ENCODE results near the gene GNAL. TPM values are rescaled to one million over a fixed set of nuclear protein-coding genes. Genes with fewer than 3 reads are reported as not detected.

GNAL gene
- total RNA-seq, 4 donors from 2014 or later, result 22.8 to 30.4 (median 26.5) TPM

DNA sequence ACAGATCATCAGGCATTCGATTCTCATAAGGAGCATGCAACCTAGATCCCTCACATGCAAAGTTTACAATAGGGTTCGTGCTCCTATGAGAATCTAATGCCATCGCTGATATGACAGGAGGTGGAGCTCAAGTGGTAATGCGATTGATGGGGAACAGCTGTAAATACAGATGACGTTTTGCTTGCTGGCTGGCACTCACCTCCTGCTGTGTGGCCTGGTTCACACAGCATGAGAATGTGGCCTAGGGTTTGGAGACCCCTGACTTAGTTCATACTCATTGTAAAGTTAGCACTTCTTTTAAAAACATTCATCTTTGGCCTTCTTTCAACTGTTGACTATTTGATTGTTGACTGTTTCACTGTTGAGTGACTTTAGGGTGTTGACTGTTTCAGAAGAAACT lies 153.5 kb downstream of the GNAL start:
- TF ChIP-seq, protein P1, sequence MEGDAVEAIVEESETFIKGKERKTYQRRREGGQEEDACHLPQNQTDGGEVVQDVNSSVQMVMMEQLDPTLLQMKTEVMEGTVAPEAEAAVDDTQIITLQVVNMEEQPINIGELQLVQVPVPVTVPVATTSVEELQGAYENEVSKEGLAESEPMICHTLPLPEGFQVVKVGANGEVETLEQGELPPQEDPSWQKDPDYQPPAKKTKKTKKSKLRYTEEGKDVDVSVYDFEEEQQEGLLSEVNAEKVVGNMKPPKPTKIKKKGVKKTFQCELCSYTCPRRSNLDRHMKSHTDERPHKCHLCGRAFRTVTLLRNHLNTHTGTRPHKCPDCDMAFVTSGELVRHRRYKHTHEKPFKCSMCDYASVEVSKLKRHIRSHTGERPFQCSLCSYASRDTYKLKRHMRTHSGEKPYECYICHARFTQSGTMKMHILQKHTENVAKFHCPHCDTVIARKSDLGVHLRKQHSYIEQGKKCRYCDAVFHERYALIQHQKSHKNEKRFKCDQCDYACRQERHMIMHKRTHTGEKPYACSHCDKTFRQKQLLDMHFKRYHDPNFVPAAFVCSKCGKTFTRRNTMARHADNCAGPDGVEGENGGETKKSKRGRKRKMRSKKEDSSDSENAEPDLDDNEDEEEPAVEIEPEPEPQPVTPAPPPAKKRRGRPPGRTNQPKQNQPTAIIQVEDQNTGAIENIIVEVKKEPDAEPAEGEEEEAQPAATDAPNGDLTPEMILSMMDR (IDR thresholded peaks at IDR 0.05), result no peak
- TF ChIP-seq POLR2A (IDR thresholded peaks at IDR 0.05), result no peak
- intact Hi-C loops (cut with DNase I), result no loop called here
- Histone ChIP-seq H3K36me3 (no peaks in the 10 kb centered on the region), H3K4me3 (replicated peaks in 1 of 3) (no peak overlapping the region), H3K4me1 (no peaks in the 10 kb centered on the region), H3K27ac (no peak overlapping the region), H3K9me3 (no peaks in the 10 kb centered on the region), H3K27me3 (no peaks in the 10 kb centered on the region)
- 86 to 91% methylated on average over 5 of the region's 5 CpGs for WGBS, 2 donors
- no peak for DNase-seq

DNA sequence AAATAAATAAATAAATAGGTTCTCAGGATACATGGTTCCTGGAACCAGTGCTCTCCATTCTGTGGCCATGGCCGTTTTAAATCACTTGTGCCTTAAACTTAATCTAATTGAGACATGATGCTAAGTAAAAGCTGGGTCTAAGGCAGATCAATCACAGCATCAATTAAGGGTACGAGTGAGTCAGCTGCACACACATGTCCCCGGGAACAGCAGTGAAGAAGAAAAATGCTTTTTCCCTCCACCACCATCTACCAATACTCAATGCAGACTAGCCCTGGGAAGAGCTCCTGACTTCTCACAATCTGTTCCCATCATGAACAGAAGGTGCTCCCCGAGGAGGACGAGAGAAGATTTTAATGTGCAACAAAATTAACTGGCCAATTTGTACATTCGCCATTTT lies 155.4 kb downstream of the GNAL start:
- H3K4me3 ChIP-seq (replicated peaks in 1 of 3), result no peak overlapping the region
- H3K9me3 ChIP-seq, result no peaks in the 10 kb centered on the region
- TF ChIP-seq POLR2A (IDR thresholded peaks at IDR 0.05), result no peak
- TF ChIP-seq, protein P1 (IDR thresholded peaks at IDR 0.05), result no peak
- no peaks in the 10 kb centered on the region for H3K4me1 ChIP-seq
- intact Hi-C loops (cut with DNase I), result no loop called here
- H3K36me3 ChIP-seq, result no peaks in the 10 kb centered on the region
- H3K27ac ChIP-seq, result no peak overlapping the region
- WGBS, 2 donors, result 90 to 93% methylated on average over 6 of the region's 6 CpGs
- no peaks in the 10 kb centered on the region for H3K27me3 ChIP-seq
- no peak for DNase-seq

DNA sequence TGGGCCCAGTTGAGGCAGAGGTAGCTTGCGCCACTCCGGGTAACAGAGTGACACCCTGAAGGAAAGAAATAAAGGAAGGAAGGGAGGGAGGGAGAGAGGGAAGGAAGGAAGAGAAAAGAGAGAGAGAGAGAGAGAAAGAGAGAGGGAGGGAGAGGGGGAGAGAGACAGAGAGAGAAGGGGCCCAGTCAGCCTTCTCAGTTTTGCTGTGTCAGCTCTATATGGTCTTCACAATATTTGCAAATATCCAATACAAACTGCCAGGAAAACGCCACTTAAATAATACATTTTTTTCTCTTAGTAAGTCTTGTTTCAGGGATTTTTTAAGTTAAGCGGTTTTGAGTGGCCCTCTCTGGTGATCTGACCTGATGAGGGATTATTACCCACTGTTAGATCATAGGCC lies 156.6 kb downstream of the GNAL start:
- no peak for DNase-seq
- H3K4me1 ChIP-seq, result peaks cover 0 to 7% of the 10 kb centered on the region in 2 donors
- intact Hi-C loops (cut with DNase I), result no loop called here
- no peaks in the 10 kb centered on the region for H3K27me3 ChIP-seq
- TF ChIP-seq, protein P1 (IDR thresholded peaks at IDR 0.05), result no peak
- H3K27ac ChIP-seq, result no peak overlapping the region
- no peaks in the 10 kb centered on the region for H3K36me3 ChIP-seq
- H3K9me3 ChIP-seq, result no peaks in the 10 kb centered on the region
- no peak overlapping the region for H3K4me3 ChIP-seq (replicated peaks in 1 of 3)
- 90% methylated on average over 4 of the region's 4 CpGs for WGBS, 2 donors

GRCh38 chr18:11847811-11848210 lies 158.7 kb downstream of the GNAL start:
- 86 to 87% methylated on average over 4 of the region's 4 CpGs for WGBS, 2 donors
- TF ChIP-seq POLR2A (IDR thresholded peaks at IDR 0.05), result no peak
- TF ChIP-seq, protein P1 (IDR thresholded peaks at IDR 0.05), result no peak
- Histone ChIP-seq H3K4me3 (replicated peaks in 1 of 3) (no peak overlapping the region), H3K27ac (no peak overlapping the region), H3K36me3 (no peaks in the 10 kb centered on the region), H3K9me3 (no peaks in the 10 kb centered on the region), H3K27me3 (no peaks in the 10 kb centered on the region), H3K4me1 (peaks cover 3 to 8% of the 10 kb centered on the region in 2 donors)
- intact Hi-C loops (cut with DNase I), result no loop called here
- DNase-seq, result no peak

- Histone ChIP-seq H3K4me1 (peaks cover 14 to 22% of the 10 kb centered on the region in 2 donors), H3K27me3 (no peaks in the 10 kb centered on the region), H3K4me3 (replicated peaks in 1 of 3) (no peak overlapping the region), H3K27ac (peak overlapping the region in 2 of 3 donors; percentile 95 to 96), H3K36me3 (no peaks in the 10 kb centered on the region), H3K9me3 (no peaks in the 10 kb centered on the region)
- TF ChIP-seq, protein P1 (IDR thresholded peaks at IDR 0.05), result no peak
- TF ChIP-seq POLR2A (IDR thresholded peaks at IDR 0.05), result no peak
- intact Hi-C loops (cut with DNase I), result no loop called here
- no peak for DNase-seq
- WGBS, 2 donors, result 91 to 95% methylated on average over 7 of the region's 7 CpGs
Observed at GRCh38 chr18:11849279-11849678, 160.2 kb downstream of the GNAL start.

All from thyroid gland (tissue), 4 donors.